Lower lobe of right lung (tissue), 2 donors: ENCODE results near the gene CASQ2. TPM values are rescaled to one million over a fixed set of nuclear protein-coding genes. Genes with fewer than 3 reads are reported as not detected.
A peak's percentile ranks its signal among the peaks of the same experiment; 100 is the strongest.

Source experiments
- ATAC-seq, 2 donors: fragments of 200-7000 bp; cut with Tn5 transposase; one replicate each; pipeline ENCODE4 v1.9.1; 2020 to 2022; ENCODE audit warnings: mild to moderate bottlenecking in 2 of 2, moderate library complexity in 2 of 2
- DNase-seq: peaks from one replicate; pipeline ENCODE4 v3.0.0-alpha.2; 2020
- H3K27ac ChIP-seq: fragments of 200-600 bp; one replicate; pipeline ENCODE4 v1.8.0; 2022
- H3K27me3 ChIP-seq: fragments of 200-600 bp; one replicate; pipeline ENCODE4 v1.8.0; 2022; ENCODE audit warnings: low read depth
- H3K36me3 ChIP-seq: fragments of 200-600 bp; one replicate; pipeline ENCODE4 v1.8.0; 2022; ENCODE audit warnings: mild to moderate bottlenecking
- H3K4me1 ChIP-seq: fragments of 200-600 bp; one replicate; pipeline ENCODE4 v1.8.0; 2022
- H3K4me3 ChIP-seq: fragments of 200-600 bp; one replicate; pipeline ENCODE4 v1.8.0; 2022; ENCODE audit warnings: mild to moderate bottlenecking
- H3K9me3 ChIP-seq: fragments of 200-600 bp; one replicate; pipeline ENCODE4 v1.8.0; 2022
- intact Hi-C: fragments of 100-400 bp; cut with DNase I; formaldehyde crosslinking; loops from one replicate; pipeline ENCODE4 v1.11.0; 2022
- total RNA-seq: library from RNA; stranded (reverse); fragmentation: NEBNext Ultra II Directional; extraction: Animal tissue kit (Norgen Biotek cat#: 25700); gene quantifications from one replicate; pipeline ENCODE4 v1.2.1, GENCODE V29; 2021
- TF ChIP-seq, protein P1 (sequence below): fragments of 200-600 bp; IDR thresholded peaks from one replicate; pipeline ENCODE4 v1.8.0; 2022; ENCODE audit warnings: antibody characterized with exemption, mild to moderate bottlenecking
- donor health status: DM: no; HTN: yes; CAD: no; lungs with severe emphysema.

The CASQ2 gene
- total RNA-seq, 1 donor from 2014 or later = 3.3 TPM

DNA sequence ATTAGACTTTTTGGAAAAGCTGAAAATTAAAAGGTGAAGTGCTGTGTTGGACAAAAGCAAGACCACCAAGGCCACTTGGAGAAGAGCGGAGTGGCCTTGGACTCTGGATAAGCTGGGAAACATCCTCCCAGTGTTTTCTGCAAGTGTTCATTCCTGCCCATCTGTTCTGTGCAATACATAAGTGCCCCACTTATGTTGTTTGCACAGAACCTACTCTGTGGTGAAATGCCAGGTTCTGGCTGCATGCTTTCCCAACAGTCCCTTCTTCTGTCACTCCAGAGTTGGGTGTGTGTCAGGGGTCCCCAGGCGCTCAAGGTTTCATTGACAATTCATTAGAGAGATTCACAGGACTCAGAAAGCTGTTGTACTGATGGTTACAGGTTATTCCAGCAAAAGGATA, 42.1 kb upstream of the CASQ2 start:
- peak overlapping the region; percentile 20 for H3K27ac ChIP-seq
- TF ChIP-seq, protein P1, sequence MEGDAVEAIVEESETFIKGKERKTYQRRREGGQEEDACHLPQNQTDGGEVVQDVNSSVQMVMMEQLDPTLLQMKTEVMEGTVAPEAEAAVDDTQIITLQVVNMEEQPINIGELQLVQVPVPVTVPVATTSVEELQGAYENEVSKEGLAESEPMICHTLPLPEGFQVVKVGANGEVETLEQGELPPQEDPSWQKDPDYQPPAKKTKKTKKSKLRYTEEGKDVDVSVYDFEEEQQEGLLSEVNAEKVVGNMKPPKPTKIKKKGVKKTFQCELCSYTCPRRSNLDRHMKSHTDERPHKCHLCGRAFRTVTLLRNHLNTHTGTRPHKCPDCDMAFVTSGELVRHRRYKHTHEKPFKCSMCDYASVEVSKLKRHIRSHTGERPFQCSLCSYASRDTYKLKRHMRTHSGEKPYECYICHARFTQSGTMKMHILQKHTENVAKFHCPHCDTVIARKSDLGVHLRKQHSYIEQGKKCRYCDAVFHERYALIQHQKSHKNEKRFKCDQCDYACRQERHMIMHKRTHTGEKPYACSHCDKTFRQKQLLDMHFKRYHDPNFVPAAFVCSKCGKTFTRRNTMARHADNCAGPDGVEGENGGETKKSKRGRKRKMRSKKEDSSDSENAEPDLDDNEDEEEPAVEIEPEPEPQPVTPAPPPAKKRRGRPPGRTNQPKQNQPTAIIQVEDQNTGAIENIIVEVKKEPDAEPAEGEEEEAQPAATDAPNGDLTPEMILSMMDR = no peak
- peak; percentile 74 to 80 for ATAC-seq
- H3K4me3 ChIP-seq = no peak overlapping the region
- intact Hi-C loops = loop anchor here (10.0 kb wide), 1 partner anchor 164 kb away; the partner anchor contains the start of gene SLC22A15
- no peaks in the 10 kb centered on the region for H3K27me3 ChIP-seq
- H3K9me3 ChIP-seq = no peaks in the 10 kb centered on the region
- no peak for DNase-seq
- peaks cover 44% of the 10 kb centered on the region for H3K4me1 ChIP-seq
- H3K36me3 ChIP-seq = no peaks in the 10 kb centered on the region

DNA sequence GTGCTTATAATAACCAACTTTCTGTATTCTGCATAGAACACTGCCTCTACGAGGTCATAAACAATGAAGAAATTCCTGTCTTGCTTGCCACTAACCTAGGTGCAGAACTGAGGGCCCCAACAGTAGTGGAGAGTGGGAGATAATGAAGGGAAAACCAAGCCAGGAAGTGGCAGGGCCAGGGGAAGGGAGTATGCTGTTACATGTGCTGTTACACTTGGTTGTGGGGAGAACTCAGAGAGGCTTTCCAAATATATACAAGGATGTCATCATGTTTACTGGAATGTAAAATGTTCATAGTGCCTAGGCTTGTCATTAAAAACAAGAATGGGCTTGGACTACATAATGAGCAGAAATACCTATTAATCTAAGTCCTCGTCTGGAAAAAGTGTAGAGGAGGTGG, 41.3 kb upstream of the CASQ2 start:
- H3K27ac ChIP-seq = no peak overlapping the region
- no peak overlapping the region for H3K4me3 ChIP-seq
- TF ChIP-seq, protein P1 = no peak
- intact Hi-C loops = loop anchor here (10.0 kb wide), 1 partner anchor 165 kb away; the partner anchor contains the start of gene SLC22A15
- no peaks in the 10 kb centered on the region for H3K27me3 ChIP-seq
- H3K9me3 ChIP-seq = no peaks in the 10 kb centered on the region
- H3K36me3 ChIP-seq = no peaks in the 10 kb centered on the region
- ATAC-seq (no peak), DNase-seq (no peak)
- H3K4me1 ChIP-seq = peaks cover 44% of the 10 kb centered on the region

DNA sequence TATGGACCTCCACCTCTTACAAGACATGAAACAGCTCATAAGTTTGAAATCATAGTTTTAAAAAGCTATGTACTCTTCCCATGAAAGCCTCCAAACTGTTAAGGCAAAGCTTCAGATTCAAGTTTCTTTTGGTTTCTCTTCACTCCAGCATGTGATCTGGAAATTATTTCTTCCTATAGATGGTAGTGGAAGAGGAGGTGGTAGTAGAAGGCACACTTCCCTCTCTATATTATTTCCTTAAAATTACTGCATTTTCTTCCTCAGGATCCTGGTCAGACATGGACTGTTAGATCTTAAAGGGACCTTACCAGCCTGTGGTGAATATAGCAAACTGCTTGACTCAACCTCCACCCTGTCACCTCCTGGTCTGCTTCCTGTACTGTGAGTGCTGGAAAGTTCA, 40.6 kb upstream of the CASQ2 start:
- no peak for ATAC-seq
- peaks cover 44% of the 10 kb centered on the region for H3K4me1 ChIP-seq
- no peak for DNase-seq
- intact Hi-C loops = no loop called here
- H3K27ac ChIP-seq = no peak overlapping the region
- no peaks in the 10 kb centered on the region for H3K36me3 ChIP-seq
- H3K9me3 ChIP-seq = no peaks in the 10 kb centered on the region
- TF ChIP-seq, protein P1 = no peak
- H3K27me3 ChIP-seq = no peaks in the 10 kb centered on the region
- H3K4me3 ChIP-seq = no peak overlapping the region

DNA sequence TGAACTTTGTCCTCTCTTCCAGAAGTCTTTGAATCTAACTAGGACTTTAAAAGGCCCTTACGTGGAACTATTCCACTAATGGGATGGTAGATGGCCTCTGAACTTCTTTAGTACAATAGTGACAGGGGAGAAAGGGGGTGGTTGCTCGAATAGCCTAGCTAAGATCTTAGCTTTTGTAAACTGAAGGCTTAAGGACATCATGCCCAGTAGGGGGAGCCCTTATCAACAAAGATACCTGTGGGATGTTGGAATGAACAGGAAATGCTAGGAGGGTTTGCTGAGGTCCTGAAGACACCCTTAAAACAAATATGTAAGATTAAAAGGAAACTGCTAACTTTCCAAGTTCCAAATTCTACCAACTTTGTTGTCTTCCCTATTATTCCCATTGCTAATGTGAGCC, 39.2 kb upstream of the CASQ2 start:
- DNase-seq (no peak), ATAC-seq (peak; percentile 65 to 66)
- Histone ChIP-seq H3K4me1 (peaks cover 44% of the 10 kb centered on the region), H3K27me3 (no peaks in the 10 kb centered on the region), H3K36me3 (no peaks in the 10 kb centered on the region), H3K9me3 (no peaks in the 10 kb centered on the region), H3K27ac (no peak overlapping the region), H3K4me3 (no peak overlapping the region)
- TF ChIP-seq, protein P1 = peak; percentile 76
- intact Hi-C loops = no loop called here

- H3K27ac ChIP-seq = no peak overlapping the region
- H3K36me3 ChIP-seq = no peaks in the 10 kb centered on the region
- H3K4me3 ChIP-seq = no peak overlapping the region
- DNase-seq (no peak), ATAC-seq (no peak)
- TF ChIP-seq, protein P1 = no peak
- intact Hi-C loops = no loop called here
- peaks cover 30% of the 10 kb centered on the region for H3K4me1 ChIP-seq
- H3K9me3 ChIP-seq = no peaks in the 10 kb centered on the region
- no peaks in the 10 kb centered on the region for H3K27me3 ChIP-seq
Observed at GRCh38 chr1:115805597-115805996, 37.1 kb upstream of the CASQ2 start.

DNA sequence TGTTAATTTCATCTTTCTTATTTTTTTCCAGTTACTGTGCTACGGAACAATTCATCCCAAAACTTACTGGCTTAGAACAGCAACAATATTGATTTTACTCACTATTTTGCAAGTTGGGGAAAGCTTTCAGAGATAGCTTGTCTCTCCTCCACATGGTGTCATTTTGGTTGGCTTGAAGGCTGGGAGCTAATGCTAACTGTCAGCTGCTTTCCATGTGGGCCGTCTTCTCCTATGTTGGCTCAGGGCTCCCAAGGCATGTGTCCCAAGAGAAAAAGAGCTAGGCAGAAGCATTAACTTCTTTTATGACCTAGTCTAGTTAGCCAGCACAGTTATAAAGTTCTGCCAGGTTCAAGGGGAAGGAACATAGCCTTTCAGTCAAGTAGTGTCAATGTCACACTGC, 33.9 kb upstream of the CASQ2 start:
- Histone ChIP-seq H3K27me3 (no peaks in the 10 kb centered on the region), H3K4me1 (no peaks in the 10 kb centered on the region), H3K27ac (no peak overlapping the region), H3K36me3 (no peaks in the 10 kb centered on the region), H3K4me3 (no peak overlapping the region), H3K9me3 (no peaks in the 10 kb centered on the region)
- DNase-seq (no peak), ATAC-seq (no peak)
- TF ChIP-seq, protein P1 = no peak
- intact Hi-C loops = no loop called here
